IMR-90 (cell line): ENCODE data around the gene NR0B2. TPM values are rescaled to one million over a fixed set of nuclear protein-coding genes. Genes with fewer than 3 reads are reported as not detected.
A peak's percentile ranks its signal among the peaks of the same experiment; 100 is the strongest.

Experiments
- ATAC-seq: fragments of 200-7000 bp; cut with Tn5 transposase; 2 replicates; pipeline ENCODE4 v1.9.1; 2020; ENCODE audit warnings: low read depth, mild to moderate bottlenecking, moderate library complexity
- BruUV-seq: library from RNA; stranded (reverse); fragments of 400-500 nt; replicated peaks from 2 replicates; lab custom pipeline; 2021; lab: Mats Ljungman, UMichigan
- CTCF ChIA-PET: fragments of 300-600 bp; formaldehyde crosslinking; extraction: SDS; loops from one replicate; lab custom pipeline; 2021; ENCODE audit warnings: antibody characterized with exemption; lab: Yijun Ruan, JAX
- POLR2A ChIA-PET: fragments of 300-600 bp; sonication (Branson Sonifier 250); formaldehyde crosslinking; loops from one replicate; lab custom pipeline; 2022; ENCODE audit warnings: antibody characterized with exemption; ENCODE audit not compliant: unreplicated experiment; lab: Charles Lee
- DNase-seq: peaks from one replicate; pipeline ENCODE4 v3.0.0; 2013
- H2AFZ ChIP-seq: replicated peaks from 2 replicates; pipeline ENCODE3; 2013; ENCODE audit warnings: low read length, mild to moderate bottlenecking; ENCODE audit not compliant: poor library complexity
- H2AK5ac ChIP-seq: 2 replicates; pipeline ENCODE4 v1.6.1; 2013; ENCODE audit warnings: low read depth, low read length, inconsistent platforms
- H2AK9ac ChIP-seq: replicated peaks from 2 replicates; pipeline ENCODE3; 2013; ENCODE audit warnings: mild to moderate bottlenecking, low read depth, low read length, moderate library complexity; ENCODE audit not compliant: poor library complexity
- H2BK120ac ChIP-seq: 2 replicates; pipeline ENCODE4 v1.6.1; 2013; ENCODE audit warnings: low read depth, low read length, inconsistent platforms
- H2BK15ac ChIP-seq: 3 replicates; pipeline ENCODE4 v1.6.1; 2013; ENCODE audit warnings: low read depth, low read length, inconsistent platforms
- H2BK20ac ChIP-seq: 2 replicates; pipeline ENCODE4 v1.6.1; 2013; ENCODE audit warnings: low read depth, mild to moderate bottlenecking, inconsistent platforms, low read length, moderate library complexity
- H2BK5ac ChIP-seq: 2 replicates; pipeline ENCODE4 v1.6.1; 2013; ENCODE audit warnings: mild to moderate bottlenecking, low read depth, low read length, inconsistent platforms; ENCODE audit not compliant: poor library complexity, severe bottlenecking
- H3K14ac ChIP-seq: replicated peaks from 2 replicates; pipeline ENCODE4 v1.6.1; 2013; ENCODE audit warnings: low read depth, low read length, inconsistent platforms
- H3K18ac ChIP-seq: 2 replicates; pipeline ENCODE4 v1.6.1; 2013; ENCODE audit warnings: low read depth, low read length, control low read depth
- H3K23ac ChIP-seq: 2 replicates; pipeline ENCODE4 v1.6.1; 2013; ENCODE audit warnings: low read depth, low read length, inconsistent platforms
- H3K27ac ChIP-seq: 2 replicates; pipeline ENCODE4 v1.5.1; 2013; ENCODE audit warnings: mild to moderate bottlenecking, control low read depth, low read length; ENCODE audit not compliant: insufficient read depth
- H3K27me3 ChIP-seq: 2 replicates; pipeline ENCODE4 v1.6.1; 2013; ENCODE audit warnings: low read length; ENCODE audit not compliant: control insufficient read depth, insufficient read depth
- H3K36me3 ChIP-seq: 2 replicates; pipeline ENCODE4 v1.6.1; 2013; ENCODE audit warnings: low read length, mixed read lengths; ENCODE audit not compliant: control insufficient read depth, insufficient read depth
- H3K4ac ChIP-seq: 2 replicates; pipeline ENCODE4 v1.6.1; 2013; ENCODE audit warnings: low read depth, low read length, inconsistent platforms
- H3K4me1 ChIP-seq: 2 replicates; pipeline ENCODE4 v1.6.1; 2013; ENCODE audit warnings: low read length, mixed read lengths; ENCODE audit not compliant: control insufficient read depth, insufficient read depth
- H3K4me2 ChIP-seq: 2 replicates; pipeline ENCODE4 v1.6.1; 2013; ENCODE audit warnings: low read depth, mild to moderate bottlenecking, control low read depth, low read length, moderate library complexity
- H3K4me3 ChIP-seq: 2 replicates; pipeline ENCODE4 v1.5.1; 2013; ENCODE audit warnings: low read depth, mild to moderate bottlenecking, control low read depth, low read length, moderate library complexity; ENCODE audit not compliant: insufficient read depth
- H3K56ac ChIP-seq: 2 replicates; pipeline ENCODE4 v1.6.1; 2013; ENCODE audit warnings: low read length, inconsistent platforms; ENCODE audit not compliant: insufficient read depth; ENCODE audit errors: extremely low read depth
- H3K79me1 ChIP-seq, 2 experiments: 2 replicates each; pipeline ENCODE4 v1.6.1; 2013; ENCODE audit warnings: low read length in 2 of 2, inconsistent platforms in 1 of 2, low read depth in 1 of 2
- H3K9ac ChIP-seq: 2 replicates; pipeline ENCODE4 v1.6.1; 2013; ENCODE audit warnings: low read depth, low read length, control low read depth
- H3K9me1 ChIP-seq: 2 replicates; pipeline ENCODE4 v1.6.1; 2013; ENCODE audit warnings: low read length, inconsistent platforms; ENCODE audit not compliant: insufficient read depth
- H3K9me3 ChIP-seq: 2 replicates; pipeline ENCODE4 v1.6.1; 2013; ENCODE audit warnings: low read length; ENCODE audit not compliant: control insufficient read depth, insufficient read depth
- H4K20me1 ChIP-seq: 2 replicates; pipeline ENCODE4 v1.6.1; 2013; ENCODE audit warnings: low read length, inconsistent platforms; ENCODE audit not compliant: insufficient read depth
- H4K5ac ChIP-seq: 2 replicates; pipeline ENCODE4 v1.6.1; 2013; ENCODE audit warnings: mild to moderate bottlenecking, low read depth, low read length, control low read depth
- H4K8ac ChIP-seq, 2 experiments: 2 replicates each; pipeline ENCODE4 v1.6.1; 2013; ENCODE audit warnings: low read depth in 2 of 2, low read length in 2 of 2, control low read depth in 1 of 2, inconsistent platforms in 1 of 2
- H4K91ac ChIP-seq: 2 replicates; pipeline ENCODE4 v1.6.1; 2013; ENCODE audit warnings: low read depth, low read length, inconsistent platforms; ENCODE audit not compliant: insufficient read depth
- MAFK ChIP-seq: IDR thresholded peaks from 2 replicates; pipeline ENCODE4 v1.6.1; 2012; ENCODE audit warnings: low read depth, low read length, improper control_type of control experiment
- MXI1 ChIP-seq: IDR thresholded peaks from 2 replicates; pipeline ENCODE4 v1.6.1; 2012; ENCODE audit warnings: low read depth, mild to moderate bottlenecking, low read length, moderate library complexity, borderline replicate concordance
- POLR2A ChIP-seq: IDR thresholded peaks from 2 replicates; pipeline ENCODE4 v1.6.1; 2012; ENCODE audit warnings: mild to moderate bottlenecking, low read depth, low read length
- RAD21 ChIP-seq: IDR thresholded peaks from 2 replicates; pipeline ENCODE4 v1.6.1; 2012; ENCODE audit warnings: low read length, improper control_type of control experiment
- SMC3 ChIP-seq: fragments of 150-350 bp; IDR thresholded peaks from 2 replicates; pipeline ENCODE4 v1.6.1; 2016; ENCODE audit warnings: low read depth, mild to moderate bottlenecking, antibody characterized with exemption, low read length, moderate library complexity
- WGBS, 2 experiments: methylation state at CpG; one replicate each; pipeline versions ENCODE4 v1.1.5 to v1.1.7; 2013; ENCODE audit warnings: missing lambda C conversion rate in 2 of 2; ENCODE audit not compliant: insufficient read length in 1 of 2; ENCODE audit errors: extremely low coverage in 2 of 2; 5-methylcytosine and 5-hydroxymethylcytosine counted together
- dilution Hi-C: fragments of 300-500 bp; cut with HindIII; formaldehyde crosslinking; loops from one replicate; pipeline ENCODE4 v1.14.3; 2018; ENCODE audit warnings: low sequenced_read_pairs; ENCODE audit not compliant: unreplicated experiment
- in situ Hi-C: fragments of 300-500 bp; cut with MboI; formaldehyde crosslinking; loops from 3 replicates; pipeline ENCODE4 v1.14.3; 2019; ENCODE audit warnings: low sequenced_read_pairs, inconsistent platforms, mixed read lengths
- intact Hi-C: fragments of 100-400 bp; cut with micrococcal nuclease; formaldehyde crosslinking; loops from 2 replicates; pipeline ENCODE4 v1.10.0; 2022
- polyA plus RNA-seq, 3 experiments: library from polyadenylated mRNA; depleted of rRNA; stranded (reverse); fragments of >200 nt; gene quantifications; 2 replicates each; pipeline ENCODE4 v1.2.3, GENCODE V29; 2012; ENCODE audit warnings: low replicate concordance in 1 of 3
- total RNA-seq: library from RNA; depleted of rRNA; stranded (reverse); fragments of >200 nt; gene quantifications from 2 replicates; pipeline ENCODE4 v1.2.3, GENCODE V29; 2012
- TF ChIP-seq, protein P1 (sequence below): fragments of 150-350 bp; IDR thresholded peaks from 2 replicates; pipeline ENCODE4 v1.6.1; 2017; ENCODE audit warnings: mild to moderate bottlenecking, antibody characterized with exemption, low read length, low read depth

Gene NR0B2
- total and polyA plus RNA-seq, 2 of the 4 experiments (the other 2 are of a cell fraction): not detected

DNA sequence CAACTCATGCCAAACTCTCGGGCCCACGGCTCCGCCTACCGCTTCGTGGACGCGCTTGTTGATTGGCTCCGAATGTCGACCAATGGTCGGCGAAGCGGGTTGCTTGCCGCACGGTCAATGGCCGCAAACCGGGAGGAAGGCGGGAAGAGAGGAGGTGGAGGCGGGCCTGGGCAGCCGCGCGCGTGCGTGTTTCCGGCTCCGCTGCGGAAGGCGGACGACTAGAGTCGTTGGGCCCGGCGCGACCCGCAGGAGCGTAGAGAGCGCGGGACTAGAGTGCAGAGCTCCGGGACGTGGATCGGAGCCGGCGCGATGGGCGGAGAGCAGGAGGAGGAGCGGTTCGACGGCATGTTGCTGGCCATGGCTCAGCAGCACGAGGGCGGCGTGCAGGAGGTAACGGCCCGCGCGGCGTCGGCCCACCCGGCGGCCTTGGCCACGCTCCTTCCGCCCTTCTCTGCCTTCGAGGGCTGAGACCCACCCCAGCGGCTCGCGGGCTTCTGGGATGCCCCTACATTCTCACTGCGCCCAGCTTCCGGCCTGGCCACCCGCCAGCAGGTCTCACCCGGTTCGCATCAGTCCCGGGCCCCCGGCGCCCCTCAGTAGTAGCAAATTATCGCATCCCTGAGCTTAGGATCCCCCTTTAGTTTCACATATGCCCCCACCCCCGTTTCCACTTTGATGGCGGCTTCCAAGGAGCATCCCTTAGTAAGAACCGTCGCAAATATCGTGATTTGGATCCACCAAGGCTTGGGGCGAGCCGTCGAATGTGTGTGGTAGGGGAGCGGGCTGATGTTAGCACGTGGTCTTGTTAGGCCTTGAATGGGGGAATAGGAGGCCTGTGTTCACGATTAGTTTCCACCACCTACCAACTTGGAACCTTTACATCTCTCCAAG, 8.0 kb upstream of the NR0B2 start, which contains the start of gene NUDC:
TSS of gene NUDC (plus strand) at position 204 of the 891 bp plus-strand sequence. CDS start at position 310, 106 bp downstream.
- peaks cover 21% of the 10 kb centered on the region for H4K20me1 ChIP-seq
- peak within 1 kb of the TSS; percentile 86 to 99 for H4K8ac ChIP-seq
- peak within 1 kb of the TSS; percentile 96 for H3K14ac ChIP-seq
- no peaks in the 10 kb centered on the region for H3K9me3 ChIP-seq
- H3K4ac ChIP-seq: peak within 1 kb of the TSS; percentile 94
- H2BK5ac ChIP-seq: peak within 1 kb of the TSS; percentile 79
- H3K79me1 ChIP-seq: peaks cover 20 to 38% of the 10 kb centered on the region in 2 experiments
- peak within 1 kb of the TSS; percentile 11; the same call in 1 of the 2 replicates for H2BK20ac ChIP-seq
- intact Hi-C loops (no loop called here), dilution Hi-C loops (no loop called here), in situ Hi-C loops (no loop called here)
- no peak for TF ChIP-seq MAFK
- peak; percentile 86 for TF ChIP-seq POLR2A
- TF ChIP-seq SMC3: no peak
- TF ChIP-seq RAD21: no peak
- TF ChIP-seq, protein P1, sequence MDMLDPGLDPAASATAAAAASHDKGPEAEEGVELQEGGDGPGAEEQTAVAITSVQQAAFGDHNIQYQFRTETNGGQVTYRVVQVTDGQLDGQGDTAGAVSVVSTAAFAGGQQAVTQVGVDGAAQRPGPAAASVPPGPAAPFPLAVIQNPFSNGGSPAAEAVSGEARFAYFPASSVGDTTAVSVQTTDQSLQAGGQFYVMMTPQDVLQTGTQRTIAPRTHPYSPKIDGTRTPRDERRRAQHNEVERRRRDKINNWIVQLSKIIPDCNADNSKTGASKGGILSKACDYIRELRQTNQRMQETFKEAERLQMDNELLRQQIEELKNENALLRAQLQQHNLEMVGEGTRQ: peak; percentile 24; the same call in 1 of the 2 replicates
- peak; percentile 73; the same call in 1 of the 2 replicates for TF ChIP-seq MXI1
- peak within 1 kb of the TSS; percentile 62; the same call in 1 of the 2 replicates for H2BK120ac ChIP-seq
- peak within 1 kb of the TSS; percentile 98 for H2AK9ac ChIP-seq
- peak within 1 kb of the TSS; percentile 71 for H3K56ac ChIP-seq
- H3K9me1 ChIP-seq: peaks cover 18% of the 10 kb centered on the region
- H3K27me3 ChIP-seq: no peaks in the 10 kb centered on the region
- DNase-seq: peak; percentile 96
- peak; percentile 99 for ATAC-seq
- H3K4me2 ChIP-seq: peak within 1 kb of the TSS; percentile 100
- no peak within 1 kb of the TSS for H3K18ac ChIP-seq
- peak within 1 kb of the TSS; percentile 94 for H2AFZ ChIP-seq
- peak within 1 kb of the TSS; percentile 78 for H4K91ac ChIP-seq
- POLR2A ChIA-PET: no interaction called here
- peak within 1 kb of the TSS; percentile 71 for H3K4me3 ChIP-seq
- peak within 1 kb of the TSS; percentile 94 for H2AK5ac ChIP-seq
- no peak within 1 kb of the TSS for H2BK15ac ChIP-seq
- H3K9ac ChIP-seq: peak within 1 kb of the TSS; percentile 83
- peaks cover 11% of the 10 kb centered on the region for H3K36me3 ChIP-seq
- peak within 1 kb of the TSS; percentile 94 for H3K23ac ChIP-seq
- peak within 1 kb of the TSS; percentile 79 for H4K5ac ChIP-seq
- CTCF ChIA-PET: no interaction called here
- 2% methylated on average over 28 of the region's 83 CpGs; no CpG with 5 or more reads in 1 of the 2 experiments for WGBS, 2 experiments
- no TSS peak for BruUV-seq
- H3K27ac ChIP-seq: peak within 1 kb of the TSS; percentile 79
- peaks cover 6% of the 10 kb centered on the region for H3K4me1 ChIP-seq
